T-helper 1 cell (primary cell): ENCODE measurements around the gene SYCN.
A peak's percentile ranks its signal among the peaks of the same experiment; 100 is the strongest.
"Not testable (repeated sequence)": the region's sequence is repeated elsewhere in the genome, so short reads cannot be mapped to it uniquely, and the experiment has no call there.

Source experiments
- DNase-seq, 5 donors: peaks; one replicate each; pipeline ENCODE4 v3.0.0-alpha.2; 2012 to 2020

The SYCN gene

GRCh38 chr19:39223703-39224279 lies 19.7 kb upstream of the SYCN start:
- DNase-seq = no peak

- not testable (repeated sequence) for DNase-seq
These were observed 15.0 kb upstream of the SYCN start for GRCh38 chr19:39219108-39219507.

- no peak for DNase-seq
These were observed 14.4 kb upstream of the SYCN start for GRCh38 chr19:39218230-39219007.

- no peak for DNase-seq
These were observed 13.0 kb upstream of the SYCN start for GRCh38 chr19:39217094-39217493.

- DNase-seq = not testable (repeated sequence)
These were observed 11.3 kb upstream of the SYCN start for GRCh38 chr19:39215323-39215722.

- DNase-seq = peak in 4 of 5 donors; percentile 32 to 55 (median 42)
These were observed 8.3 kb upstream of the SYCN start for GRCh38 chr19:39212375-39212742.

GRCh38 chr19:39211731-39212374 lies 7.8 kb upstream of the SYCN start:
- no peak for DNase-seq

- DNase-seq = no peak
These were observed 5.1 kb upstream of the SYCN start for GRCh38 chr19:39209196-39209595.

- DNase-seq = no peak
These were observed 4.2 kb upstream of the SYCN start for GRCh38 chr19:39208175-39208795.

GRCh38 chr19:39207293-39207836 lies 3.3 kb upstream of the SYCN start:
- no peak for DNase-seq

- DNase-seq = no peak
These were observed 2.1 kb upstream of the SYCN start for GRCh38 chr19:39206122-39206521.

- no peak for DNase-seq
These were observed 1.3 kb upstream of the SYCN start for GRCh38 chr19:39205449-39205764.

GRCh38 chr19:39202998-39203355 lies 1.1 kb downstream of the SYCN start:
- no peak for DNase-seq

- DNase-seq = no peak
These were observed 3.3 kb downstream of the SYCN start for GRCh38 chr19:39200803-39201115.

GRCh38 chr19:39200066-39200802 lies 3.8 kb downstream of the SYCN start:
- no peak for DNase-seq

- no peak for DNase-seq
These were observed 5.0 kb downstream of the SYCN start for GRCh38 chr19:39199025-39199424.

- no peak for DNase-seq
These were observed 6.3 kb downstream of the SYCN start for GRCh38 chr19:39197808-39198207.

GRCh38 chr19:39196860-39197562 lies 7.1 kb downstream of the SYCN start, which contains the start of gene NCCRP1:
TSS of gene NCCRP1 (plus strand) at chr19:39196964. CDS start at chr19:39196983, 19 bp downstream.
- DNase-seq = no peak

- no peak for DNase-seq
These were observed 7.7 kb downstream of the SYCN start for GRCh38 chr19:39196320-39196719.

GRCh38 chr19:39195755-39196154 lies 8.3 kb downstream of the SYCN start:
- DNase-seq = no peak

GRCh38 chr19:39194832-39195542 lies 9.1 kb downstream of the SYCN start:
- no peak for DNase-seq

GRCh38 chr19:39193803-39194202 lies 10.3 kb downstream of the SYCN start:
- DNase-seq = no peak
